ENCODE measurements around the gene CD24. TPM values are rescaled to one million over a fixed set of nuclear protein-coding genes. Genes with fewer than 3 reads are reported as not detected.
"Not testable (repeated sequence)": the region's sequence is repeated elsewhere in the genome, so short reads cannot be mapped to it uniquely, and the experiment has no call there.

CD24 gene, protein sequence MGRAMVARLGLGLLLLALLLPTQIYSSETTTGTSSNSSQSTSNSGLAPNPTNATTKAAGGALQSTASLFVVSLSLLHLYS
- total RNA-seq = 2,116 and 7,557 TPM in 2 replicates

DNA sequence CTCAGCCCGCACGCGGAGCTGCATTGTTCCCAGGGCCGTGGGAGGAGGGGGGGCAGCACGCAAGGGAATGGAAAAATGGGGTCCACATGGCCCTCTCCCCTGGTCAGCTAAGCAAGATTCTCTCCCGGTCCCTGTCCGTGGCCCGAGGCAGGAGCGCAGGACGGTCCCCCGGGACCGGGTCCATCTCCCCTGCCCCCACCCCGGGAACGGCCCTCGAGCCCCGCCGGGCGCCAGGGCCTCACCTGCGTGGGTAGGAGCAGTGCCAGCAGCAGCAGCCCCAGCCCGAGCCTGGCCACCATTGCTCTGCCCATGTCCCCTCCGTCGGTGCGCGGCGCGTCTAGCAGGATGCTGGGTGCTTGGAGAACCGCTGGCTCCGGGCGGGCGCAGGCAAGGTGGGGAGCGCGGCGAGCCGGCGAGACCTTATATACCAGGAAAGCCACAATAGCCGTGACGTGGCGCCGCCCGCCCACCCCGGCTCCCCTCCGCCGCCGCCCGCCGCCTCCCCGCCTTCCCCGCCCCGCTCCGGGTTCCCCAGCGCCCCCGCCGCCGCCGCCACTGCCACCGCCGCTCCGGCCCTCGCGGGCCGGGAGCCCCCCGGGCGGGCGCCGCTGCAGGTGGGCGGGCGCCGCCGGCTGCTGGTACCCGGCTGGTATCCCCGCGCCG lies at the start of gene CD24:
Gene CD24 (minus strand): TSS at position 394 of the 663 bp plus-strand sequence. CDS start 83 bp downstream, at position 311.
- DNase-seq (ENCODE audit: low read depth) = no peak

DNA sequence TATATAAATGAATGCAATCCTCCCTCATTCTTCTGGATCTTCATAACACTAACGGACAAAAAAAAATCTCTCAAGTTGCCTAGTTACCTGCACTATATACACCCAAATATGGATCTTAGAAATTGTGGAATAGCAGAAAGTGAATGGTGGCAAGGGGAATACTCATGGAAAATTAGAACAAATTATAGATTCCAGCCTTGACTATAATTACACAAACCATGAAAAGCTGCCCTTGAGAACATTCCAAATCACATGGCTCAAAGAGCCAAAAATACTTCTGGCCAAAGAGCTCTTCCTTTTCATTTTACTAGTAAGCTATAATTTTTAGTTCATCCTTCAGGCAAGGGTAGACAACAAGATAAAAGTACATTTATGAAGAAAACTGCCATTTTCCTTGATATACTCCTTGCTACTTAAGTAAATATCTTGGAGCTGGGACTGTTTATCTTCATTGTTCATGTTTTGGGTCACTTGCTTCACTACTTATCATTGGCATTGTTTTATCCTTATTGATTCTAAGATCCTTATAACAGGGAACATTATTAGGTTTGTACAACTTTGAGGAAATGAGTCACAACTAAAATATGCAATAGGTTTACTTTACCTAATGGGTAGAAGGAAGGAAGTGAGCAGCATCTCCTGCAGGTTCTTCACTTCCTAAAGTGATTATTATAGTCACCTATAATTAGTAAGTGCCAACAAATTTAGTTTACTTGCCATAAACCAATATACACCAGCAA lies 47.1 kb upstream of the CD24 start:
- peak; percentile 62 for DNase-seq (ENCODE audit: low read depth)

DNA sequence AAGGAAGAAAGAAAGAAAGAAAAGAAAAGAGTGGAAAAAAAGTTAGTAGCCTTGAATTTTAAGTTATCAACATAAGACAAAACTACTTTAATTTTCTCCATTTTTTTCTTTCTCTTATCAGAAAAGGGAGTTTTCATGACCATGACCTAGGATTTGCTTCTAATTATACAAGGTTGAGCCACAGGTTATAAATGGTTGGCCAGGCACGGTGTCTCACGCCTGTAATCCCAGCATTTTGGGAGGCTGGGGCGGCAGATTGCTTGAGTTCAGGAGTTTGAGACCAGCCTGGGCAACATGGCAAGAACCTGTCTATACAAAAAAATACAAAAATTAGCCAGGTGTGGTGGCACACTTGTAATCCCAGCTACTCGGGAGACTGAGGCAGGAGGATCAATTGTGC lies 45.7 kb upstream of the CD24 start:
- no peak for DNase-seq (ENCODE audit: low read depth)

DNA sequence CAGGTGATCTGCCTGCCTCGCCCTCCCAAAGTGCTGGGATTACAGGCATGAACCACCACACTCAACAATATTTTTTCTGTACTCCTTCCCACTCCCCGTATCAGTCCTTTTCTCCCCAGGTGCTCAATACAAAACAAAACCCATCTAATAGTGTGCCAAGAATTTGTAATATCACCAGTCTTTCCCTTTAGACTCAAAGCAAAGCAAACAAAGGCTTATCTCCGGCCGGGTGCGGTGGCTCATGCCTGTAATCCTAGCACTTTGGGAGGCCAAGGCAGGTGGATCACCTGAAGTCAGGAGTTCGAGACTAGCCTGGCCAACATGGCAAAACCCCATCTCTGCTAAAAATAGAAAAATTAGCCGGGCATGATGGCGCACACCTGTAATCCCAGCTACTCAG lies 45.1 kb upstream of the CD24 start:
- not testable (repeated sequence) for DNase-seq (ENCODE audit: low read depth)

DNA sequence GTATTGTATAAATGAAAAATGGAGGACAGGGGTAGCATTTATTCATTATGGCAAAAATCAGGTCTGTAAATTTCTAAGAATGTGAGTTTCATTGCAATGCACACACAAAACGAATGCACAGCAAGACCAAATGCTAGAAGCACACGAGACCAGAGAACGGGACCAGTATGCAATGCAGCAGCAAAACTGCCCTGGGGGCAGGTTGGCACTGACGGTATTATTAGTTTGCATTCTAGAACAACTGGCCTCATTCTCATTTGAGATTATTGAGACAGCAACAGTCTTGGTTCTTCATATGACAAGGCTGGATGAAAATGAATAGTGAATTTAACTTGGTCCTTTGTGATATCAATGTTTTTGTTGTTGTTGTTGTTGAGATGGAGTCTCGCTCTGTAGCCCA lies 44.5 kb upstream of the CD24 start:
- no peak for DNase-seq (ENCODE audit: low read depth)

DNA sequence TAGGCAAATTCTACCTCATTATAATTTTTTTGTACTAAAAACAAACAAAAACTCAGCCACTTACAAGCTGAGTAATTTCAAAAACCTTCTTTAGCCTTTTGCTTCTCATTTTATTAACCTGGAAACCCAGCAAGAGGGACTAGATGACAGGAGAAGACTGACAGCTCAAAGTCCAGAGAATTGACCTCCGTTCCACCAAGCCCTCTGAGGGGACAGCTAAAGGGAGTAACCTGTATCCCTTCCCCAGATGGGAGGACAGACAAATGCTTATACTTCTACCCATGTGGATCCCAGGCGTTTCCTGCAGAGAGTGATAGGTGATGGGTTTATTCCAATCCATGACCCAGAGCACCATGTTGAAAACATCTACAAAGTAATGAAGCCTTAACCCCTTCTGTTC lies 35.0 kb upstream of the CD24 start:
- DNase-seq (ENCODE audit: low read depth) = no peak

DNA sequence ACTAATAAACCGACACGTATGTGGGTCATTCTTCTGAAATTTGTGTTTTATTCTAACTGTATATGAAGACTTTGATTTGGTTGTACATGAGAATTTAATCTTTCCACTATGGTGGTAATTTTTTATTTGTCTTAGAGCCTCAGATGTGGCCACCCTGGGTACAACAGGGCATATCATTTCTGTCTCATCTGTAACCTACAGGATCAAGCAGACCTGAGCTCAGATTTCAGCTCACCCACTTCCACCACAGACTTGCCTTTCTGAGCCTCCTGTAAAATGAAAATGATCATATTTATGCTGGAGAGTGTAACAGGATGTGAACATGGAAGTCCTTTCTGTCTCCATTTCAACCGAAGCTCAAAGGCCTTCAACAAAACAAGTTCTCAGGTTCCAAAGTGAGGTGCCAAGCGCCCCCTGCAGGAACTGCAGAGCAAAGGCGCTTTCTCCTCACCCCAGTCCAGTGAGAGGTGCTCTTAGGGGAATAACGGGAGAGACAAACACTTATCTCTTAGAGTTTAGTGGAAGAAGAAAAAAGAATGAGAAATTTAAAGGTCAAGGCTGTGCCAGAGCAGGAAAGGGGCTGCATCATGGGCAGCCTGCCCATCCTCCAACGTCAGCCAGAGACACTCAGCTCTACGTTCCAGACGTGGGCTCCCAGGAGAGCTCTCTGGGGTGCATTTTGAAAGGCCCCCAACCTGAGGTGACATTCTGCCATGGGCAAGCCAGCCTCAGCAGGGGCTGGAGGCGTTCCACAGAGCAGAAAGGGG lies 23.0 kb upstream of the CD24 start:
- DNase-seq (ENCODE audit: low read depth) = peak; percentile 66

DNA sequence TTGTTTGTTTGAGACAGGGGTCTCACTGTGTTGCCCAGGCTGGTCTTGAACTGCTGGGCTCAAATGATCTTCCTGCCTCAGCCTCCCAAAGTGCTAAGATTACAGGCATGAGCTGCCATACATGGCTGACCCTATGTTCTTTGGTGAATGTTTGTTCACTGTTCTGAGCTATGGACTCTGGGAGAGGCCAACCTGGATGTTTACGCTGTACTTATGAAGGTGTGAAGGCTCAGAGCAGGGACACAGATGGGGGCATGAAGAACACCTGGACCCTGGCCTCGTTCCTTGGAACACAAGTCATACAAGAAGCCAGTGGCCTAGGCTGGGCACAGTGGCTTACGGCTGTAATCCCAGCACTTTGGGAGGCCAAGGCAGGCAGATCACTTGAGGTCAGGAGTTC lies 21.1 kb upstream of the CD24 start:
- DNase-seq (ENCODE audit: low read depth) = no peak

DNA sequence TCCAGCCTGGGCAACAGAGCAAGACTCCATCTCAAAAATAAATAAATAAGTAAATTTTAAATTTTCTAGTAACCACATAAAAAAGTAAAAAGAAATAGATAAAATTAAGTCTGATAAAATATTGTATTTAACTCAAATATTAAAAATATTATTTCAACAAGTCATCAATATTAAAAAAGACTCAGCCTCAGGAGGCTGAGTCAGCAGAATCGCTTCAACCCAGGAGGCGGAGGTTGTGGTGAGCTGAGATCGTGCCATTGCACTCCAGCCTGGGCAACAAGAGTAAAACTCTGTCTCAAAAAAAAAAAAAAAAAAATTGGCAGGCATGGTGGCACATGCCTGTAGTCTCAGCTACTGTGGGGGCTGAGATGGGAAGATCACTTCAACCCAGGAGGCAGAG lies 15.2 kb upstream of the CD24 start:
- not testable (repeated sequence) for DNase-seq (ENCODE audit: low read depth)

DNA sequence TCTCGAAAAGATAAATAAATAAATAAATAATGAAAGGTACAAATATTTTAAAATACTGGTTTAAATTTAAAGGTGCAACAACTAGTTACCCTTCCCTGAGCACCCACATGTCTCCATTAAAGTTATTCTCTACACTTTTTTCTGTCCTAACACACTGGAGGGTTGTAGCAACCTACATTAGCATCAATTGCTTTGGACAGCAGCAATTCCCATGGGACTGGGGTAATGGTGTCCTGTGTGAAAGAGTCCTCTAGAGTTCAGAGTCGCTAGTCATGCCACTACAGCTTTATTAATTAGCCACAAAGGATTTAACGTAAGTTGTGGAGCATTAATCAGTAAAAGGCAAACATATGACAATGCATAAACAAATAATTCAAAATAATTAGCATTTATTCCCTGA lies 14.1 kb upstream of the CD24 start:
- DNase-seq (ENCODE audit: low read depth) = no peak

DNA sequence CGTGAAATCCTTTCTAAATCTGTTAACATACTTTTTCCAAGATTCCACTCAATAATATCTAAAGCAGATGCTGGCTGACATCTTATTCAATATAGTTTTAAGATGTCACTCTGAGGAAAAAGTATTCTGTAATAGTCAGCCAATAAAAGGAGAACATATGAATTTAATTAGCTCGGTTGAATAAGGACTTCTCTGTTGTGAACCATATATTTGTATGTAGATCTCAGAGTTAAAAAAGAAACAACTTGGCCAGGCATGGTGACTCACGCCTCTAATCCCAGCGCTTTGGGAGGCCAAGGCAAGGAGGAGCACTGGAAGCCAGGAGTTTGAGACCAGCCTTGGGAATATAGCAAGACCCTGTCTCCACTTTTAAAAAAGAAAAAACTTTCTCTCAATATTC lies 7.4 kb upstream of the CD24 start:
- no peak for DNase-seq (ENCODE audit: low read depth)

DNA sequence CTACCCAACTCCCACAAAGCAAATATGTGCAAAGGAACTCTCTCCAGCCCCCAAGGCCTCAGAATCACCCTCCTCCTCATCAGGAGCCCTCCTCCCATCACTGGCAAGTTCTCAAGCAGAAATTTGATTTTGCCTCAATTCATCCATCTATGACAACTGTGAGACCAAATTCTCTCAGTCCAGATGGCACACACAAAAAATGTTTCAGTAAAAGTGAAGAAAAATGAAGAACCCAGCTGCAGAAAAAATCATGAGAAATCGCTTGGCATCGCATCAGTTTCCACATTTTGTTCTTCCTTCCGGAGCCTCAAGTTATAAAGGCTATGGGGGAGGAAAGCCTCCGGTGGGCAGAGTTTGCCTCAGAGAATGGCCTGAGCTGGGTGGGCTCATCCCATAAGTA lies 6.4 kb upstream of the CD24 start:
- DNase-seq (ENCODE audit: low read depth) = no peak

DNA sequence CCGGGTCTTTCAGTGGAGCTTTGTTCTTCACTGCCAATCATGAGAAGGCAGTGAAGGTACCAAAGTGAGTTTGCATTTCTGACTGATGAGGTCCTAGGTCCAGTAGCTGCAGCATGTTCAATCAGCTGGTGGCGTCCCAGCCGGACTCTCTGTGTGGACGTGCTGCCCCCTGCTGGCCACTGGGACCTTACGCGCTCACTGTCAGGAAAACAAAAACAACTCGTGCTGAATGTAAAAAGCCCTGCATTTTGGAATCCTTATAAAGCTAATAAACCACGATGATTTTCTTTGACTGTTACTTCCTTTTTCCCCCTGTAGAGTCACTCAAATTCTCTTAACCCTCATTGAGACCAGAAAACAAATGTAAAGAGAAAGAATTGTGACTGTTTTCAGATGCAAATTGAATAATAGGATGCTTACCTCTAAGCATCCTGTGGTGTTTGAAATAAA lies 4.9 kb upstream of the CD24 start:
- peak; percentile 76 for DNase-seq (ENCODE audit: low read depth)

DNA sequence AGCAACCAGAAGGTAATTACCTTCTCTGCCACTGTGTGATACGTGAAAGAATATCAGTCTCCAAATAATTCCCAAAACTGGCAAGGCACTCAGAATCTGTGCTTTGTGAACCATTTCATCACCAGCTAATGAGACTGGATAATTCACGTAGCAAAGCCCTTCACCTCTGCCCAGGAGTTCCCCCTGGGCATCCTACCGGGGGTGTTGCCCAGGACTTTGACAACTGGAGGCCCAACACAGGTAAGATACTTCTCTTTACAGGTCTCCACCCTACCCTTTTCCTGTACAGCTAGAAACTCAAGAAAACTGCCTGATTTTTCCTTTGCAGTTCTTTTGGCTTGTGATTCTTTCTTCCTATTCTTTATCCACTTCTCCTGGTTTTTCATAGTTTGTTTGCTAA lies 2.7 kb upstream of the CD24 start:
- DNase-seq (ENCODE audit: low read depth) = no peak

DNA sequence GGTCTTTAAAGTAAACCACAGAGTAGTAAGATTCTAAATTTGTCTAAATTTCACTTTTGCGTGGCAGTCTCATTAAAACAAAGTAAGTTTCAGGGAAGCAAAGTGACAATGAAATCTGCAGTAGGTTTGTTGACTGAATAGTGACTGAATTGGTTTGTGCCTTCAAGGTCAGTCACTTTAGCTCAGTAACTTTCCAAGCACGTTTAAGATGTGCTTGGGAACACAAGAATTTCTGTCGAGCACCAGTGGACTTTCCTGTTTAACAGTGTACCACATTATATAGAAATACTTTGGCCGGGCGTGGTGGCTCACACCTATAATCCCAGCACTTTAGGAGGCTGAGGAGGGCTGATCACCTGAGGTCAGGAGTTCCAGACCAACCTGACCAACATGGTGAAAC lies 1.7 kb upstream of the CD24 start:
- DNase-seq (ENCODE audit: low read depth) = peak; percentile 73

DNA sequence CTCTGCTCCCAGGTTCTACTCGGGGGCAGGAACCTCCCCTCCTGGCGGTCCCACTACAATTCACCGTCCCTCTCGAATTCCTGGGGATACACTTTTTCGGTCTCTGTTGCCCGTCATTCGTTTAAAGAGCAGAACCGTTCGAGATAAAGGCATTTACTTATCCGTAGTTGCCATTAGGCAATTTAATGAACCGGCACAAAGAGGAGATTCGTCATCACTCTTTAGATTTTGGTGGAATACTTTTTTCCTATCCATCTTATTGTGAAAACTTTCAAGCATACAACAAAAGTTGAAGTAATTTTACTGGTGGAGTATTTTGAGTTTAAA lies 1.2 kb upstream of the CD24 start:
- peak; percentile 61 for DNase-seq (ENCODE audit: low read depth)

DNA sequence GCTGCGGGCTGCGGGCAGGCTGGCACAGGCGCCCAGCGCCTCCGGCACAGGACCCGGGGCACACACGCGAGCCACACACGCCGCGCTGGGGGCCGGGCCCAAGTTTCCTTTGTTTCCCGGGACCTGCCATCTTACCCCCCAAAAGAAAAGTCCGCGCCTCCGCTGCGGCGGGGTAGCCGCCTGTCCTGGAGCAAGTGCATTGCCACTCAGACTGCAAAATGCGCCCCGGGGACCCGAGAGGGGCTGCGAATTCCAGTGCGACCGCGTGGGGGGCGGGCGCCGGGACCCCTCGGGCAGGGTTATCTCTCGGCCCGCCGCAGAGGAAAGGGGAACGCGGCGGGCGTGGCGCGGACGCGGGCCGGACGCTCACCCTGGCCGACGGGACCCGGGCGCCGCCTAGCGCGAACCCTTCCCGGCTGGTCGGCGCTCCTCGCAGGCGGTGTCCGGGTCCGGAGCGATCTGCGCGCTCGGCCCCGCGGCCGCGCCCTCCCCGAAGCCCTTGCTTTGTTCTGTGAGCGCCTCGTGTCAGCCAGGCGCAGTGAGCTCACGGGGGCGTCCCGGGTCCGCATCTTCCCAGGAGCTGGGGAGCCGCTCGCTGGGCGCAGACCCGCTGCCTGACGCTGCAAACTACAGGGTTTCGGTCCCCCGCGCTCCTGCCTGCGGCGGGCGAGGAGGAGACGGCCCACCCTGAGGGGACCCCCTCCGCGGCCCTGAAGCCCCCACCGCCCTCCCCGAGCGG lies 639 bp upstream of the CD24 start:
- no peak for DNase-seq (ENCODE audit: low read depth)

DNA sequence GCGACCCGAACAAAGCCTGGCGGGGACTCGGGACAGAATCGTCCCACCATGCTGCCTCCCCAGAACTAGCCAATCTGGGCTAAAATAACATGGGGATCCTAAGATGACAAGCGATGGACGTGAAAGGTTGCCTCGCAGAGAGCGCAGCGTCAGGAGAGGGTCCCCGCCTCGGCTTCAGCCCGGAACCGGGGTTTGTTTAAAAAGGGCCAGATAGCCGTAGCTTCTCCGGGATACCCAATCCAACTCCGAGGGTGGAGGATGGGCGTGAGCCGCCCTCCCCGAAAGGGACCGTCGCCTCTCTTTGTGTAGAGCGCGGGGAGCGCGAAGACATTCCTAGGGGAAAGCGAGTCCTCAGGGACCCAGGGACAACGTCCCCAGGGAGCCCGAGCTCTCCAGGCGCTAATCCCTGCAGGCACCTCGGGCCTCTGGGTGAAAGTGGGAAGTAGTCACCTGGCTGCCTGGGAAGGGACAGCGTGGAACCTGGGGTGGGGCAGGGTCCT lies 643 bp downstream of the CD24 start:
- no peak for DNase-seq (ENCODE audit: low read depth)

DNA sequence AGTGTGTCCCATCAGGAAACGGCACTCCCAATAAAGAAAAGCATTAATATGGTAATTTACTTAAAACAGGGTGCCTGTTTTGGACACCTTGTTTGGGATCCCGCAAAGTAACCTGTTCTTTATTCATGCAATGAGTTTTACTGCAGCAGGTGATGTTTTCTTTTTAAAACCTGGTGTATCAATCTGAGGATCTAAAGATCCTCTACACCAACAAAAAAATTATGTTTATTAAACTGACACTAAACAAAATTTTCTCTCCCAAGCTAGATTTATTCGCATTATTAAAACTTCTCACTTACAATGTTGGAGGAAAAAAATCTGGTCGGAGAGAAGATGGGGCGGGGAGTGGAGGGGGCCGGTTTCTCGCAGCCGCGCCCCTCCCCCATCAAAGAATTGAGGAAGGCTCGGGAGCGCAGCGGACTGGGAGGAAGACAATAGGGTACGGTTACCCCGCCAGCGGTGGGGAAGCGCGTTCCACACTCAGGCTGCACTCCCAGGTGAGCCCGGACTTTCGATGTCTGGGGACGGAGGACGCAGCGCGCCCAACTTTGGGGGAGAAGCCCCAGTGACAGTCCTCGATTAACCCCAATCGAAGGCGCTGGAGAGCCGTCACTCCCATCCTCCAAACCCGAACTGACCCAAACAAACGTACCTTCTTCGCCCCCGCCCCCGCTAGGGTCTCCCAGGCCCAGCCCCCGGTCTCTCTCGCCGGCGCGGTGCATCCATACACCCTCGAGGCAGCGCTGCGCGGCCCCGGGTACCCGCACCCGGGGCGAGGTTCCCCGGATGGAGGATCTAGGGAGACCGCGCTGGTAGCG lies 1.3 kb downstream of the CD24 start:
- DNase-seq (ENCODE audit: low read depth) = no peak

DNA sequence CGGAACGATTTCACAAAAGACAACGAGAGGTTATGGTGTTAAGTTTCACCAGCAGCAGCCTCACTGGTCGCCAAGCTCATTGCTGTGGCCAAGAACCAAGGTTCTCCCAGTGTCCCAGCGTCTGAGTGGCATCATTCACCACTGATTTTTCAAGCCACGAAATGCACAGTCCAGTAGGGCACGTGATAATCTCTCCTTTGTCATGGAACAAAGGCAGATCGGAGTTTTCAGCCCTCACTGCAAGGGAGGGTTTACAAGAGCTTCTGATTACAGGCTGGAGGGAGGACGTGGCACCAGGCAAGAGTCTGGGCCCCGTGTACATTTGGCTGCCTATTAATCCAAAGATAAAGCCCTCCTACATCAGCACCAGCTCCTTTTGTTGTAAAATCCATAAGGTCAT lies 2.0 kb downstream of the CD24 start:
- peak; percentile 29 for DNase-seq (ENCODE audit: low read depth)

DNA sequence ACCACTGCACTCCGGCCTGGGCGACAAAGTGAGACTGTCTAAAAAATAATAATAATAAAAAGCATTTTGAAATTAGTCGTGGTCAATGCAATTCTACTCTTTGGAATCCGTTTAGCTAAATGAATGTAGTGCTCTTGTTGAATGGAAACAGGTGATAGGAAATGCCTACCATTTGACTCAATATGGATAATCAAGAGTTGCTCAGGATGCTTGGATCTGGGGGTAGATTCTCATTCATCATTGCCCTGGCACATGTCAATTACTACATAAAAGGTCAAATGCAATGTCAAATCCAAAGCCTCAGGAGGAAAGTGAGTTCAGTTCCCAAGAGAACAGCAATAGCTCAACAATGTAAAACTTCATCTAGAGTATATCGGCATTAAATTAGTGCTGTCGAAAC lies 3.8 kb downstream of the CD24 start:
- DNase-seq (ENCODE audit: low read depth) = not testable (repeated sequence)

All from renal cortical epithelial cell (primary cell).